C1 segment of cervical spinal cord (tissue), 14 donors: ENCODE results near the gene ERICH6.

Source experiments
- DNase-seq, 14 donors: peaks; one replicate each; lab custom pipeline; 2025; lab: John Stamatoyannopoulos, UW

ERICH6 gene

DNA sequence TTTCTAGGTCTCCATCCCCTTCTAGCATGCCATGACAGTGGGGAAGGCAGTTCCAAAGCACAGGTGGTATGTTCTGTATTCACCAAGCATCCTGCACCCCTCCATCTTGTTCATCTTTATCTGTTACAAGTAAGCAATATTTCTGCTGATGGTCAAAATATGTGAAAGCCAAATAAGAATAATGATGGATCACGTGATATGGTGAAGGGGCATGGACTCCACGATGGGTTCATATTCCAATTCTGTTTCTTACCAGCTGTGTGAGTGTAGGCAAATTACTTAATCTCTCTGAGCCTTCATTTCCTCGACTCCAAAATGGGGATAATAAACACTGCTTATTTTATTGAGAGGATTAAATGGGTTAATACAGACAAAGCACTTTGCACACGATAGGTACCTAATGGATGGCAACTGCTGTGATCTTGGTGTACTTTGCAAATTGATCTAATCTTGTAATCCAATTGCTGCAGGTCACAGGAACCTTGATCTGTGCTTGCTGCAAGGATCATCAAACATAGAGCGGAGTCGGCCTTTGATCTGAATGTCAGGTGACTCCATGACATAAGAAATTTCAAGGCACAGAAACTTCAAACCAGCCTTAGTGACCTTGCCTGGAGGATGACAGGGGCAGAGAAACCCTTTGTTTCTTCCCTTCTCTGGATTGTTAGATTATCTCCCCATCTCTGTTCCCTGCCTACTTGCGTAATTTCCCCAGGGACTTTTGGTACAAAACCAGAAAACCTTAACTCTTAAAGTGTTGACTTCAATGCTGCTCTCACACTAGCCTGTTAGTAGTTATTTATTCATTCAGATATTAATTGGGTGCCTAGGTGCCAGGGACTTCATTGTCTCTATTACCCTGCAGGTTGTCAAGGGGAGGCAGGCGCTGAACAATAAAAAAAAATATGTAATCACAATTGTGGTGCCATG is 33.4 kb upstream of the ERICH6 start:
- no peak for DNase-seq

DNA sequence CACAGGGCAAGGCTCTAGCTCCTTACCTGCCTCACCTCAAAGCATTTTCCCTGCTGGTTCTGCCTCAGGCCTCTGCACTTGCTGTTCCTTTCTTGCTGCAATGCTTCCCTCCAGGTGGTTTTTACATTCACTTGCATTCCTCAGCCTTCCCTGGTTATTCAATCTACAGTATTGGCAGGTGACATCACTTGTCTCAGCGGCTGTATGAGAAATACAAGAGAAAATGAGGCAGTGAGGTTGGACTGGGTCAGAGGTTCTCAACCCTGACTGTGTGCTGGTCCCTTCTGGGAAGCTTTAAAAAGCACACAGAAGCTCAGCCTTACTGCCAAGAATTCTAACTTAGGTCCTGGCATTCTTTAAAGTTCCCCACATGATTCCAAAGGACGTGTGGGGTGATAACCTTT is 32.6 kb upstream of the ERICH6 start:
- no peak for DNase-seq

DNA sequence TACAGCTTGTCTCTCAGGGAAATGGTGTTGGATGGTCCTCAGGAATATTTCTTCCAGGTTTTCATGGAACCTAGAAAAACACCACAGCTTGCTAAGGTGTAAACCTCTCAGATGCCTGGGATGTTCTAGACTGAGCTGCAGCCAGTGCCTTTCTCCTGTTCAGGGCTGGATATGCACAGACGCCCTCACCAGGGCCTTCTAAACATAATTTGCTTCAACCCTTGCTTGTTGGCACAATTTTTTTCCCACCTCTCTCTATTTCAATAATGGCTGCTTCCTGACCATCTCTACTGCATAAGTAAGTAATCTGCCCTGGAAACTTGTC is 31.0 kb upstream of the ERICH6 start:
- DNase-seq: no peak

DNA sequence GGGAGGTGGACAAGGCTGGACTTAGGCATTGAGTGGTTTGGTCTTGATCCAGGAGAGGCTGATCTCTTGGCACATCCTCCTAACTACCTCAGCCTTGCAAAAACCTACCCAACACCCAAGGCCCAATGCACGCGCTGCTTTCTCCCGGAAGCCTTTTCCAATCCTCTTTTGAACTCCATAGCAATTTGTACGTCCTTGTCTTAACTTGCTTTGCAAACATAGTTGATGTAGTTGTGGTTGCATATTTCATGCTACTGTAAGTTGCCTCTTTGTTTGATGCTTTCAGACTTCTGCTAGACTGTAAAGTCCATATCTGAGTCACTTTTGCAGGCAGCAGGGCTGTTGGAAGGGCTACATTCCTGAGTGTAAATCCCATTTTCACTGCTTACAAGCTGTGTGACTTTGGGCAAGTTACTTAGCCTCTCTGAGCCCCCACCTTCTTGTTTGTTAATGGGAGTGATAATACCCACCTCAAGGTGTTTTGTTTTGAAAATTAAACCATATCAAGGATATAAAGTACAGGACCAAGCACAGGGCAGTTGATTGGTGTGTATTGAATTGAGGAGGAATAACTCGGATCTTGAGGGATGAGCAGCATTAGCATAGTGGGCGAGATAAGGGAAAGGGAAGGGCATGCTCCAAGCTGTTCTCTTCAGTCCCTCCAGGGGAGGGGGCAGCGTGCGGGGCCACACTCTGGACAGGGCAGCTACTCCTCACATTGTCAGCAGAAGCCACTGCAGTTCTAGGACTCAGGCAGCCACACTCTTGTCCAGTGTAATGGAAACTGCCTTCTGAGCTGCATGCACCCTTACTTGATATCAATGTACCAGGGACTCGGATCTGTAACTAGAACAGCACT is 30.4 kb upstream of the ERICH6 start:
- DNase-seq: no peak

DNA sequence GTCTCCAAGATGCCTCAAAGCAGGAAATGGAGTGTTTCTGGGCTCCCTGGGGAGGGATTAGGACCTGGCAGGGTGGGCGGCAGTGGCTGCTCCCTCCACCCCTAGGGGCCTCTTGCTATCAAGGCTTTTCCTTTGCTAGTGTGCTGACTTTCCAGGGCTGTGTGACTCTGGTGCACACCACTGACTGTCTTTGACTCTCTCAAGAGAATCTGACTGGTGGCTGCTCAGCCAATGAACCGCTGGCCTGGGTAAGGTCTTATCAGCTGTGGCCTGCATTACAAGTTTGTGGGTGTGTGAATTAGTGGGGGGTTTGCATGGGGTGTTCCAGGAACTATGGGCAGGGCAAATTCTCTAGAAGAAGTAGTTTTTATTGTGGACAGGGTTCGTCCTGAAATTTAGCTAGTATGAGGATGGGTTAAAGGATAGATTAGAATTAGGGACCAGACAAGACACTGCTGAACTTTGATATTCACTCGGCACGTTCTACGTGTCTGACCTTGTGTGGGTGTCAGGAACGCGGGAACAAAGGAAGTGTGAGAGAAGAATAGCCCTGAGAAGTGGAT is 29.7 kb upstream of the ERICH6 start:
- no peak for DNase-seq

DNA sequence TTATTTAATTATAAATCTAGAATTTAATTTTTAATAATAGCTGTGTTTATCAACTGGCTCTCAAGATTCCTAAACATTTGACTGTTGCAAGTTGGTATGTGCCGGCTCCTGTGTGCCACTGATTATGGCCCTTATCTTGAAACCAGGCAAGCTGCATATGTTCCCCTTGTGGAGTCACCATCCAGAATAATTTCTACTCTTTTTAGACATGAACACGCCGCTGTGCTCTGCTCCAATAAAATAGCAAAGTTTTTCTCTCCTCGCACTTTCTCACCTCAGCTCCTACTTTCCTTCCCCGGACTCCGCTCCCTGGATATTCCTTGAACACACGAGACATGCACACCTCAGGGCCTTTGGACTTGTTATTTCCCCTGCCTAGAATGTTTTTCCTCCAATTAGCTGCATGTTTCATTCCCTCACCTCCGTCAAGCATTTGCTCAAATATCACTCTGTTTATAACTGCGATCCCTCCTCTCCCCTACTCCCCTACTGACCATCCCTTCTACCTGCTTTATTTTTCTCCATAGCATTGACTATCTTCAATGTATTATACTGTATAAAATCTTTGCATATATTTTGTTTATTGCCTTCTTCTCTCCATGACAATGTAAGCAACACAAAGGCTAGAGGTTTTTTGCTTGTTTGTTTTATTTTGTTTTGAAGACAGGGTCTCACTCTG is 26.1 kb upstream of the ERICH6 start:
- DNase-seq: no peak

DNA sequence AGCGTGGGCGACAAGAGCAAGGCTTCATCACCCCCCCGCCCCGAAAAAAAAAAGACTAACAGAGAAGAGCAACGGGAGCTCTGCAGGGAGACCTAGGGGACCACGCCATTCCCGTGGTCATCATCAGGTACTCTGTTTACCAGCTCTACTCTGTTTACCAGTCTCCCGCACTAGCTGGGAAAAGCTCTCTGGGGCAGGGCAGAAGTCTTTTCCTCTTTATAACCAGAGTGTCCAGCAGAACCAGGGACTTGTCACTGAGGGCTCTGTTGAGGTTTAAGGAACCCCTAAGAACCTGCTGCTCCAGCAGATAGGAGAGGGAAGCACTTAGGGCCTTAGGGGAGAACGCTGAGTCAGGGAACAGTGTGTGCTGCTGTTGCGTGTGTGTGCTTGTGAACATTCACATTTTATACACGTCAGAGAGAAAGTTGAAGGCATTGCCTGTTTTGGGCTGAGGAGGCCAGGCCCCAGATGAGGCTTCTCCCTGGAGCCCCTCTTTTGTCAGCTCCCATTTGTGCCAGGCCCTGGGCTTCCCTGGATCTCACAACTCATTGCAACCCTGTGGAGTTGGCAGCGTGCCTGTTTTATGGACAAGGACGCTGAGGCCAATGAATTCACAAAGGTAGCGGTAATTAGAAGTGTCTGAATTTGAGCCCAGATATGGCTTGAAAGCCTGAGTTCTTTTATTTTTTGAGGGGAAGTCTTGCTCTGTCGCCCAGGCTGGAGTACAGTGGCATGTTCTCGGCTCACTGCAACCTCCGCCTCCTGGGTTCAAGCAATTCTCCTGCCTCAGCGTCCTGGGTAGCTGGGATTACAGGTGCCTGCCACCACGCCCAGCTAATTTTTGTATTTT is 24.2 kb upstream of the ERICH6 start:
- no peak for DNase-seq

DNA sequence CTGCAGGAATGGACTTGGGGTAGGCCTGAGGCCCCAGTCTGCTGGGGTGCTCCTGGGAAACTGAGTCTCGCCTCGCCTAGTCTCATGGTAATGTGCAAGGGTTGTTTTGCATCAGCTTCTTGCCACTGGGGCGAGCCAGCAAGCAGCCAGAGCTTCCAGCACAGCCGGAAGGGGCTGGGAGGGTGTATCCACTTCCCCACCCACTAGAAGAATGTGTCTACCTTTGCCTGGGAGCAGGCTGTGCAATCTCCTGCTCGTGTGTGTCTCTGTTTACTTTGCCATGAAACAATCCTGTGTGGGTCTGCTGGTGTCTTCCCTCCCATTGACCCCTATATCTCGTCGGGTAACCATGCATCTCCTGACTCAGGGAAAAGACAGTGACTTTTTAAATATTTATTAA is 21.8 kb upstream of the ERICH6 start:
- DNase-seq: no peak

DNA sequence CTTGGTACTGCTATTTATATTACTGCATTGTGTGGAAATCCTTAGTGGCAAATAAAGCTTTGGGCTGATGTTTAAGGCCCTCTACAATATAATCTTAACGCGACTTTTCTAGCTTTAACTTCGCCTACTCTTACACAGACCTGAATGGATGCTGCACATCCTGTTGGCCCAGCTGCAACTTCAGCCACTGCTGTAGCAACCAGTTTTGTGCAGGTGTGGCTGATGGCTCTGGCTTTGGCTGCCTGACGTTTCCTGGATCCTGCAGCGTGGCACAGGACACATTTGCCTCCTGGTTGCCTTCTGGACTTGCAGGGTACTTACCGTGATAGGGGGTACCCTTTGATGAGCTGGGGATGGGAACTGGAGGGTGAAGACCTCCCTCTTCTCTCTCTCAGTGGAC is 20.2 kb upstream of the ERICH6 start:
- no peak for DNase-seq

DNA sequence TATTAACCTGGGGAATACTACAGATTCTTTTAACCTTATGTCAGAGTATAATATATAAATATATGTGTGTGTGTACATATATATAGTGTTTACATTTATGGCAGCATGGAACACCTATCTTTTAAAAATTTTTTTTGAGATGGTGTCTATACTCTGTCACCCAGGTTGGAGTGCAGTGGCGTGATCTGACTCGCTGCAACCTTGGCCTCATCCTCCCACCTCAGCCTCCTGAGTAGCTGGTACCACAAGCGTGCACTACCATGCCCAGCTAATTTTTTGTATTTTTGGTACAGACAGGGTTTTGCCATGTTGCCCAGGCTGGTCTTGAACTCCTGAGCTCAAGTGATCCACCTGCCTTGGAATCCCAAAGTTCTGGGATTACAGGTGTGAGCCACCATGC is 18.5 kb upstream of the ERICH6 start:
- no peak for DNase-seq

DNA sequence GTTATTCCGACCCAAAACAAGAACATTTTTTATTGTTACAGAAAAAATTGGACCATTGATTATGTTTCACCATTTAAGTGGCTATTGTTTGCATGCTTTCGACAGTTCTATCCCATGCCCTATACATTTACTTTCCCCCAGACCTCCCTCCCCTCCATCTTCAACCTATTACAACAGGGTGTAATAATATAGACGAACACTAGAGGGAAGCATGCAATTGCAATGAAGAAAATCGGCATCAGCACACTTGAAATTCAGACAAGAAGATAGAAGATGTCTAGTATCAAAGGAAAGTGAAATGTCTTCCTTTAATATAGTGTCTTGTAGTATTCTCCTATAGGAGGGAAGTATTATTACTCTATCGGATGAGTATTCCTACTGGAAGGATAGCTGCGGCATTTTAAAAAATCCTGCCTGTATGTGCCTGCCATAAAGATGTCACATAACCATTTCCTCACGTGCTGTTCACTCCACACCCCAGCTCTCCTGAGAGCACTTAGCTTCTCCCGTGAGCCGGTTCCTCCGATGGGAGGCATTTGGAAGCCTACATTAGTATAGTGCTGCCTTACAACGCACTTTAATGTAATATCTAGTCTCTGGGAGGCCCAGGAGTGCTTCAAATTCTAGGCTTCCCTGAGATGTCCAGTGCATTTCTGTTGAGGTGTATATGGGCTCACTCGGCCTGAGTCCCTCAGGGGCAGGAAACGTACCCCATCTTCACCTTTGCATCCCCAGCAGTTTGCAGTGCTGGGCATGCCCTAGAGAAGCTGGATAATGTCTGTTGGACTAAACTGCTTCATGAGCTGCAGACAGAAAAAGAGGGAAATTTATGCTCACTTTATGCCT is 17.8 kb upstream of the ERICH6 start:
- peak in 2 of 14 donors; percentile 12 to 60 for DNase-seq

DNA sequence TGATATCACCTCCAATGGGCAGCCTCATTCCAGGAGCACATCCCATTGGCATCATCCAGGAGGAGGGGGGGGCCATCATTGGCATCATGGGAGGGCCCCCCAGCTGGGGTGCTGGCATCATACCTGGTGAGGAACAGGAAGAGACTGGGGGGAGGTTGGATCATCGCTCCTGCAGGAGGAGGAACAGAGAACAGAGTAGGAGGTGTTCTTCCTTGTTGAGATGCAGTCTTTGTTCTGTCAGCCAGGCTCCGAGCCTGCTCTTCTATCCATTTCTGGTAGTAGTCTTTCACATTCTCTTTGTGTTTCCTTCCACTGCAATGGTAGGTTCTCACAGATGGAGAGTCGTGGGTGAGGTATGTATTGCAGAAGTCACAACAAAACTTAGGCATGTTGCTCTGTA is 16.7 kb upstream of the ERICH6 start:
- DNase-seq: no peak

DNA sequence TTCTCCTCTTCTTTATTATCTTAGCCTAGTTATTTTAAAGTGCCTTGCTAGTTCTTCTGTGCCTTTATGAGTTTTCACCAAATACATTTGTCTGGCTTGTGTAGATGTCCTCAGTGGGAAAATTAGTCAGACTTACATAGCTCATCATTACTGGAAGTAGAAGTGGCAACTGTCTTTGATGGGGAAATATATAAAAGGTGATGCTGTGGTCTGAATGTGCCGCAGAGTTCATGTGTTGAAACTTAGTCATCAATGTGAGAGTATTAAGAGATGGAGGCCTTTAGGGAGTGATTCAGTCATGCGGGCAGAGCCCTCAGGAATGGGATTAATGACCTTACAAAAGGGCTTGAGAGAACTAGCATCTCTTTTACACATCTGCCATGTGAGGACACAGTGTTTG is 6.4 kb upstream of the ERICH6 start:
- DNase-seq: no peak

DNA sequence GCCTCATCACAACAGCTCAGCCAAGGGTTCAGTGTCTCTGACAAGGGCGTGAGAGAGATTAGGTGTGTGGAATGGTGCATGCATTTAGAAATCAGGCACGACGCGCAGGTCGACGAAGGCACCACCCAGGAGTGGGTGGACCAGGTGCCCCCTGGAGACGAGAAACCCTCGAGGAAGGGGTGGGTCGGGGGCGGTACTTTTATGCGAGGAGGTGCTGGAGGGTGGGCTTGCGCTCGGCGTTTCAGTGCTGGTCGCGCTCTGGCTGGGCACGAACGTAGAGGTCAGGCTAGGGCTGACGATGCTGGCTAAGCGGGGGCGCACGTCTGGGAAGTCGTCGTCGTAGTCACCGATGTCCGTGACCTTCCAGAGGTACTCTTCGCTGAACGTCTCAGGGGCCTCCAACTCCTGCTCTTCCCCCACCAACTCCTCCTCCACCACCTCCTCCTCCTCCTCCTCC is 393 bp downstream of the ERICH6 start:
- peak in 5 of 14 donors; percentile 38 to 70 (median 44) for DNase-seq

DNA sequence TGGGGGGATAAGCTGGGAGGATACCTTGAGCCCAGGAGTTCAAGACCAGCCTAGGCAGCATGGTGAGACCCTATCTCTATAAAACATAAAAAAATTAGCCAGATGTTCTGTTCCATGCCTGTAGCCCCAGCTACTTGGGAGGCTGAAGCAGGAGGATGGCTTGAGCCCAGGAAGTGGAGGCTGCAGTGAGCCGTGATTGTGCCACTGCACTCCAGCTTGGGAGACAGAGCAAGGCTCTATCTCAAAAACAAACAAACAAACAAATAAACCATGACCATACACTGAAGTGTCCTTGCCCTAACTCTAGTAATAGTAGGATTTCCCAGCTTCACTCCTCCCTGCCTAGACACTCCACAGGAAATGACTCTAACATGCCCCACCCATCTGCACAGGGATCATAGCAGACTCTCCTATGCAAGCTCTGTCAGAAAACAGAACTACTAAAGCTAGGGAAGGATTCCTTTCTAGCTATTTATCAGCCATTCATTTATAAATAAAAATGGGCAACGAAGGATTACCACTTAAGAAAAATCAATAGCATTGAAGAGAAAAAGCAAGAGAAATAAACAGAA is 4.6 kb downstream of the ERICH6 start:
- DNase-seq: no peak

DNA sequence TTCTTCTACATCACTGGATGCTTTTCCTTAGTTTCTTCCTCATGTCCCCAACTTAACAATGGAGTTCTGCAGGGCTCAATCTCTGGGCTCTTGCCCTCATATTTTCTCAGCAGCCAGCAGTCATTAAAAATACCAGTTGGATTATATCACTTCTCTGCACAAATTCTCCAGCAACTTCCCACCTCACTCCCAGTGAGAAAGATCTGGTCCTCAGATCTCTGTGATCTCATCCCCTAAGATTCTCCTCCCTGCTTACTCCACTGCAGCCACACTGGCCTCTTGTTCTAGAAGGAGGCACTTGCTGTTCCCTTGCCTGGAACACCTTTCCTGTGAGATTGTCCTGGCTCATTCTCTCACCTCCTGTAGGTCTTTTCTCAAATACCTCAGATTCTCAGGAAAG is 6.1 kb downstream of the ERICH6 start:
- no peak for DNase-seq

DNA sequence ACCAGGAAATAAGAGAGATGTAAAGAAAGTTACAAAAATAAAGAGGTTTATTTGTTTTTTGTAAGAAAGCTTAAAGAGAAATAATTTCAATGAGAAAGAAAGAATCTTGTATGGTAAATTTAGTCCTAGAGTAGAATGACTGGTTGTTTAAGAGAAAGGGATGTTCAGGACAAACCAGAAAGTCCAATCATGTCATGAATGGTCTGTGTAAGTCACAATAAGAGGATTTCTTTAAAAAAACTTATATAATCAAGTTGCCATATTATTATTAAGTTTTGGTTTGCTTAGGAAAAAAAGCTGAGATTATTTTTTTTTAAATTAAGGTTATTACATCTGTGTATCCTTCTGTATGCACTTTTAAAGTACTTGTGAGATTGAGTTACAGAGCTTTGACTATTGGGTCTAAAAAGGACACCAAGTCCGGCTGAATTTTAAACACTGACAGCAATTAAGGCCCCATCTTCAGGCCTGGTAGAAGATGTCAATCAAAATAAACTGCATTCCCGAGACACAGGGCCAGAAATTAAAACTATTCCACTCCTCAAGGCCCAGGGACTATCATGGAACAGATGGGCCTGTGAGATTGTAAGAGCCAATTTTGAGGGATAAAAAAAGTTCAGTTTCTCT is 12.2 kb downstream of the ERICH6 start:
- no peak for DNase-seq

DNA sequence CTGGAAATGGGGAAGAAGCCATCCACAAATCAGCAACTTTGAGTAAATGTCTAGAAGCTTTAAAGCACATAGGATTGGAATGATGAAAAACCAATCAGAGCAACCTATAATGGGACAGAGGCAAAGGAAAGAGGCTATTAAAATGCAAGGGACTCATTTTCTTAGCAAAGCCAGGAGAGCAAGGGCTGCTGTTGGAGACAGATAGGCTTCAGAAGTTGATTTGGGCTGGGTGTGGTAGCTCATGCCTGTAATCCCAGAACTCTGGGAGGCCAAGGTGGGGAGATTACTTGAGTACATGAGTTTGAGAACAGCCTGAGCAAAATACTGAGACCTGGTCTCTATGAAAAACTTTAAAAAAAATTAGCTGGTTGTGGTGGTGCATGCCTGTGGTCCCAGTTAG is 16.1 kb downstream of the ERICH6 start:
- no peak for DNase-seq

DNA sequence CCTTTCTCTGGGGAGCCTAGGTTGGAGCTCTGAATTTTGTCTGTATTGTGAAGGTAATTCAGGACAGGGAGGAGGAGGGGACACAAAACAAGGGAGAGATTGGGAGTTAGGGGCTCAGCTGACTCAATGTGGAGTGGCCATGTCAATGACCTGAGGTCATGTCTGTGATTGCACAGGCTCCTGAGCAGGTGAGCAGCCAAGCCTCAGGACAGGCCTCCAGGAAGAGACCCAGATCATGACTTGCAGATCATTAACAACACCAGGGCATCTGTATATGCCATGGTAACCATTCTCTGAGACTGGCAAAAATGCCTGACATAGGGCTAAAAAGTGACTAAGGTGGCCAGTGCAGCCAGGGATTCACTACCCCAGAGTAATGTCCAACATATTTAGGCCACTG is 20.9 kb downstream of the ERICH6 start:
- no peak for DNase-seq
